ENCODE results near the gene SLC6A8. TPM values are rescaled to one million over a fixed set of nuclear protein-coding genes. Genes with fewer than 3 reads are reported as not detected.
"Not testable (repeated sequence)": the region's sequence is repeated elsewhere in the genome, so short reads cannot be mapped to it uniquely, and the experiment has no call there.

The SLC6A8 gene
- total RNA-seq, 1 experiment from 2014 or later = 61.3 TPM

- not testable (repeated sequence) for DNase-seq (ENCODE audit: low read depth)
These were observed 3.5 kb downstream of the SLC6A8 start for GRCh38 chrX:153691032-153691827.

GRCh38 chrX:153692003-153692402 lies 4.3 kb downstream of the SLC6A8 start:
- DNase-seq (ENCODE audit: low read depth) = no peak

- DNase-seq (ENCODE audit: low read depth) = no peak
These were observed 5.0 kb downstream of the SLC6A8 start for GRCh38 chrX:153692611-153693156.

- no peak for DNase-seq (ENCODE audit: low read depth)
These were observed 5.7 kb downstream of the SLC6A8 start for GRCh38 chrX:153693216-153694086.

- DNase-seq (ENCODE audit: low read depth) = not testable (repeated sequence)
These were observed 6.5 kb downstream of the SLC6A8 start for GRCh38 chrX:153694256-153694655.

- no peak for DNase-seq (ENCODE audit: low read depth)
These were observed 7.1 kb downstream of the SLC6A8 start for GRCh38 chrX:153694687-153695270.

GRCh38 chrX:153696100-153696499 lies 8.4 kb downstream of the SLC6A8 start:
- no peak for DNase-seq (ENCODE audit: low read depth)

GRCh38 chrX:153696538-153696937 lies 8.8 kb downstream of the SLC6A8 start:
- DNase-seq (ENCODE audit: low read depth) = not testable (repeated sequence)

GRCh38 chrX:153696986-153697722 lies 9.4 kb downstream of the SLC6A8 start:
- not testable (repeated sequence) for DNase-seq (ENCODE audit: low read depth)

- no peak for DNase-seq (ENCODE audit: low read depth)
These were observed 10.5 kb downstream of the SLC6A8 start for GRCh38 chrX:153697924-153698865.

GRCh38 chrX:153699210-153699783 lies 11.6 kb downstream of the SLC6A8 start:
- DNase-seq (ENCODE audit: low read depth) = not testable (repeated sequence)

GRCh38 chrX:153699784-153700371 lies 12.2 kb downstream of the SLC6A8 start:
- not testable (repeated sequence) for DNase-seq (ENCODE audit: low read depth)

- no peak for DNase-seq (ENCODE audit: low read depth)
These were observed 12.7 kb downstream of the SLC6A8 start for GRCh38 chrX:153700376-153700945.

- DNase-seq (ENCODE audit: low read depth) = no peak
These were observed 13.2 kb downstream of the SLC6A8 start for GRCh38 chrX:153700967-153701366.

- no peak for DNase-seq (ENCODE audit: low read depth)
These were observed 14.0 kb downstream of the SLC6A8 start for GRCh38 chrX:153701706-153702105.

GRCh38 chrX:153702336-153703035 lies 14.8 kb downstream of the SLC6A8 start:
- DNase-seq (ENCODE audit: low read depth) = no peak

GRCh38 chrX:153703036-153703370 lies 15.3 kb downstream of the SLC6A8 start:
- DNase-seq (ENCODE audit: low read depth) = no peak

- DNase-seq (ENCODE audit: low read depth) = no peak
These were observed 16.3 kb downstream of the SLC6A8 start for GRCh38 chrX:153704021-153704526.
